Calu3 (cell line): Measurements from ENCODE around the gene GRAMD1B. TPM values are rescaled to one million over a fixed set of nuclear protein-coding genes. Genes with fewer than 3 reads are reported as not detected.

Source experiments
- BruUV-seq: library from RNA; stranded (reverse); fragments of 400-500 nt; replicated peaks from 2 replicates; lab custom pipeline; 2021; lab: Mats Ljungman, UMichigan
- CTCF ChIA-PET: fragments of 300-600 bp; sonication (Branson Sonifier 250); formaldehyde crosslinking; loops from one replicate; lab custom pipeline; 2022; ENCODE audit warnings: antibody characterized with exemption; lab: Charles Lee
- DNase-seq: peaks from one replicate; pipeline ENCODE4 v3.0.0; 2022
- H3K27ac Mint-ChIP-seq: one replicate; pipeline ENCODE4 v1.8.0; 2022; ENCODE audit warnings: mixed read lengths; ENCODE audit not compliant: unreplicated experiment
- H3K27me3 Mint-ChIP-seq: one replicate; pipeline ENCODE4 v1.8.0; 2022; ENCODE audit warnings: mixed read lengths; ENCODE audit not compliant: unreplicated experiment
- H3K36me3 Mint-ChIP-seq: one replicate; pipeline ENCODE4 v1.8.0; 2022; ENCODE audit warnings: mild to moderate bottlenecking, moderate library complexity, mixed read lengths; ENCODE audit not compliant: insufficient read depth, unreplicated experiment
- H3K4me1 Mint-ChIP-seq: one replicate; pipeline ENCODE4 v1.8.0; 2022; ENCODE audit warnings: mild to moderate bottlenecking, low read depth, mixed read lengths; ENCODE audit not compliant: unreplicated experiment
- H3K4me3 Mint-ChIP-seq: one replicate; pipeline ENCODE4 v1.8.0; 2022; ENCODE audit warnings: mild to moderate bottlenecking, low read depth, moderate library complexity, mixed read lengths; ENCODE audit not compliant: unreplicated experiment
- H3K9me3 Mint-ChIP-seq: one replicate; pipeline ENCODE4 v1.8.0; 2022; ENCODE audit warnings: low read depth, mixed read lengths; ENCODE audit not compliant: unreplicated experiment
- intact Hi-C: fragments of 100-400 bp; cut with micrococcal nuclease; formaldehyde crosslinking; loops from one replicate; pipeline ENCODE4 v1.10.0; 2022; ENCODE audit not compliant: unreplicated experiment
- total RNA-seq: library from RNA; stranded (reverse); gene quantifications from 2 replicates; pipeline ENCODE4 v1.2.3, GENCODE V29; 2022
- TF ChIP-seq, protein P1 (sequence below): fragments of 200-600 bp; IDR thresholded peaks from one replicate; pipeline ENCODE4 v1.8.0; 2022; ENCODE audit warnings: antibody characterized with exemption; ENCODE audit not compliant: unreplicated experiment

Gene GRAMD1B
- total RNA-seq, 1 experiment from 2014 or later = 5.9 TPM

DNA sequence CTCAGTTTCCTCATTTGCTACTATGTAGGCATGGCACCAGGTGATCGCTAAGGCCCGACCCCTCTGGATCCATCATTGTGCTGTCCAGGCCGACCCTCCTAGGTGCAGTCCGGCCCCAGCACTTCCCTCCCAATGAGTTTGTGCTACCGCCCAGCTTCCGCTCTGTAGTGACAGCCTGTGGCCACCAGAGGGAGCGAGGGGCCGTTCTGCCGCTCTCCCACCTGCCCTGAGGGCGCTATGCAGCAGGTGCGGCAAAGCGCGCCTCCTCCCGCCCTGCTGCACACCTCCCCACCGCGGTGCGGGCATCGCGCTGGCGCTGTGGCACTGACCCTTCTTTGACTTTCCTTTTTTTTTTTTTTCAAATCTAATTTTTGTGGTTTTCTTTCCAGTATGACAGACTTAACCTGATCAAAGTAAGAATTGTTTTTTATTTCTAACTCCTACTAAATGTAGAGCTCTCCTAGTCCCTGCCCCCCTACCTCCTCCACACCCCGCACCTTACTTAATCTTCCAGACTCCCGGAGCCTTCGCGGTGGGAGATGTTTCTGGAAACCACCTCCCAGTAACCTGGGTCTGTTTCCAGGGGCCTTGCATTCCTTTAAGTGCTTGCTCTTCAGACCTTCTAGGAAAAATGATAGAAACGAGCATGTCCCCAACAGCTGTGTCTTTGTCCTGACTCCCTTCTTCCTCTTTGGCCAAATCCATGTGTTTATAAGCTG, 150.6 kb downstream of the GRAMD1B start:
- no TSS peak for BruUV-seq
- intact Hi-C loops = loop anchor here (1.0 to 10.0 kb wide), 2 partner anchors 64 to 127 kb away; no protein-coding TSS in a partner anchor
- DNase-seq = peak; percentile 79
- peaks cover 54% of the 10 kb centered on the region for H3K27me3 Mint-ChIP-seq
- no peaks in the 10 kb centered on the region for H3K9me3 Mint-ChIP-seq
- no peak overlapping the region for H3K4me3 Mint-ChIP-seq
- H3K4me1 Mint-ChIP-seq = peaks cover 29% of the 10 kb centered on the region
- H3K27ac Mint-ChIP-seq = no peak overlapping the region
- CTCF ChIA-PET = interaction anchor here (0.6 to 1.9 kb wide), 6 partner anchors 9 to 127 kb away, joined by 3 to 18 read pairs (median 7); no protein-coding TSS in a partner anchor
- TF ChIP-seq, protein P1, sequence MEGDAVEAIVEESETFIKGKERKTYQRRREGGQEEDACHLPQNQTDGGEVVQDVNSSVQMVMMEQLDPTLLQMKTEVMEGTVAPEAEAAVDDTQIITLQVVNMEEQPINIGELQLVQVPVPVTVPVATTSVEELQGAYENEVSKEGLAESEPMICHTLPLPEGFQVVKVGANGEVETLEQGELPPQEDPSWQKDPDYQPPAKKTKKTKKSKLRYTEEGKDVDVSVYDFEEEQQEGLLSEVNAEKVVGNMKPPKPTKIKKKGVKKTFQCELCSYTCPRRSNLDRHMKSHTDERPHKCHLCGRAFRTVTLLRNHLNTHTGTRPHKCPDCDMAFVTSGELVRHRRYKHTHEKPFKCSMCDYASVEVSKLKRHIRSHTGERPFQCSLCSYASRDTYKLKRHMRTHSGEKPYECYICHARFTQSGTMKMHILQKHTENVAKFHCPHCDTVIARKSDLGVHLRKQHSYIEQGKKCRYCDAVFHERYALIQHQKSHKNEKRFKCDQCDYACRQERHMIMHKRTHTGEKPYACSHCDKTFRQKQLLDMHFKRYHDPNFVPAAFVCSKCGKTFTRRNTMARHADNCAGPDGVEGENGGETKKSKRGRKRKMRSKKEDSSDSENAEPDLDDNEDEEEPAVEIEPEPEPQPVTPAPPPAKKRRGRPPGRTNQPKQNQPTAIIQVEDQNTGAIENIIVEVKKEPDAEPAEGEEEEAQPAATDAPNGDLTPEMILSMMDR = peak; percentile 89
- H3K36me3 Mint-ChIP-seq = no peaks in the 10 kb centered on the region

DNA sequence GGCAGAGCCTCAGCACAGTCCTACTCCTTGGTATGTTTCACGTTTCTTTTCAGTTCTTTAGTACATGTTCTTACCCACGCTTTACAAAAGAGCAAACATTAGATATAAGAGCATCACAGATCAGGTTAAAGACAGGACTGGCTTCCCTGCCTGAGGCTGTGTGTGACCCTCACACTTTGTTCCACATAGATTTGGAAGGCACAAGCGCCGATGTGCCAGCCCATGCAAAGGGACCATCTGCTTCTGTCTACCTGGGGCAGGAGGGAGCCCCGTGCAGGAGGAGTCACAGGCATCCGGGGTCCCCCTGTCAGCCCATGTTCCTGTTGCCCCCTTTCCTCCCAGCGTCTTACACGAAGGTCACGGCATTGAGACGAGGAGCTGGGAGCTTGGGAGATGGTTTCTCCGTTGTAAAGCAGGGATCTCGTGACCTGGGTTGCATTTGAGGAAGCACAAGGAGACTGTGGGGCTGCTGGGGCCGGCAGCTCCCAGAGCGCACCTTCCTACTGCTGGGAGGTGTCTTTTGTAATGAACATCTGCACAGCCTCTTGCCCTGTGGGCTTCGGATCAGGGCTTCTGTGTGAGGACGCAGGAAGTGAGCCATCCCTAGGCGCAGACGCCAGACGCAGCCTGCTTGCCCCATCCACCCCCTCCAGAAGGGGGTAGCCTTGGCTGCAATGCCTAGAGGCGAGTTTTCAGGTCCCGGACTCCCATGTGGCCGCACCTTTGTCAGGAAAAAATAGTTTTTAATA, 151.8 kb downstream of the GRAMD1B start:
- no peak overlapping the region for H3K4me3 Mint-ChIP-seq
- H3K36me3 Mint-ChIP-seq = no peaks in the 10 kb centered on the region
- intact Hi-C loops = loop anchor here (10.0 kb wide), 1 partner anchor 63 kb away; no protein-coding TSS in a partner anchor
- TF ChIP-seq, protein P1 = no peak
- H3K27ac Mint-ChIP-seq = no peak overlapping the region
- peaks cover 40% of the 10 kb centered on the region for H3K4me1 Mint-ChIP-seq
- no peaks in the 10 kb centered on the region for H3K9me3 Mint-ChIP-seq
- no TSS peak for BruUV-seq
- peaks cover 43% of the 10 kb centered on the region for H3K27me3 Mint-ChIP-seq
- CTCF ChIA-PET = interaction anchor here (1.9 kb wide), 1 partner anchor 126 kb away, joined by 18 read pairs; no protein-coding TSS in a partner anchor
- DNase-seq = no peak

GRCh38 chr11:123582992-123583504, 153.0 kb downstream of the GRAMD1B start:
- Mint-ChIP-seq H3K36me3 (no peaks in the 10 kb centered on the region), H3K27me3 (peaks cover 37% of the 10 kb centered on the region), H3K4me1 (peaks cover 50% of the 10 kb centered on the region), H3K9me3 (no peaks in the 10 kb centered on the region), H3K27ac (no peak overlapping the region), H3K4me3 (no peak overlapping the region)
- no peak for DNase-seq
- TF ChIP-seq, protein P1 = no peak
- CTCF ChIA-PET = no interaction called here
- intact Hi-C loops = loop anchor here (10.0 kb wide), 1 partner anchor 62 kb away; no protein-coding TSS in a partner anchor
- no TSS peak for BruUV-seq

DNA sequence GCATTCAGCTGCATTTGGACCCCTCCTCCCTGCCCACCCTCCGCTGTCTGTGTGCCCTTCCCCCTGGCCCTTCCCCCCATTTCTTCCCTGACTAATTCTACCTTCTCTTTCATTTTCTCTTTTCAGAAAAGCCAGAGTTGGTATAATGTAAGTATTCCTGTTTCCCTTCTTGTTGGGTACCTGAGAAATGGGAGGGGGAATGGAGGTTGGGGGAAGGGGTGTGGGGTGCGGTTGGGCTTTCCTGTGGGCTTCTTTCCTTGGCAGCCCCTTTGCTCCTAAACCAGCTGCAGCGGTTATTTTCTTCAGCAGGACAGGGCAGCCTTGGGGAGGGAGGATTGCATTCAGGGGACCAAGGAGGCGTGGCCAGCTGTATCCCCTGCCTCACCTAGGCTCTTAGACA, 154.1 kb downstream of the GRAMD1B start:
- no TSS peak for BruUV-seq
- no peak for DNase-seq
- intact Hi-C loops = loop anchor here (10.0 kb wide), 1 partner anchor 61 kb away; no protein-coding TSS in a partner anchor
- Mint-ChIP-seq H3K36me3 (no peaks in the 10 kb centered on the region), H3K9me3 (no peaks in the 10 kb centered on the region), H3K27me3 (peaks cover 25% of the 10 kb centered on the region), H3K4me1 (peaks cover 61% of the 10 kb centered on the region), H3K4me3 (no peak overlapping the region), H3K27ac (no peak overlapping the region)
- CTCF ChIA-PET = interaction anchor here (0.6 kb wide), 1 partner anchor 56 kb away, joined by 3 read pairs; no protein-coding TSS in a partner anchor
- TF ChIP-seq, protein P1 = no peak
